ENCODE results near the gene CDYL.
A peak's percentile ranks its signal among the peaks of the same experiment; 100 is the strongest.
"Not testable (repeated sequence)": the region's sequence is repeated elsewhere in the genome, so short reads cannot be mapped to it uniquely, and the experiment has no call there.

CDYL gene

GRCh38 chr6:5003604-5004372, 227.6 kb downstream of the CDYL start, which contains the start of gene RPP40:
Gene RPP40, minus strand, starts transcription at chr6:5004037. Its CDS starts 35 bp downstream, at chr6:5004002.
- peak; percentile 98 for DNase-seq (ENCODE audit: low read depth)

- DNase-seq (ENCODE audit: low read depth): no peak
Measured at GRCh38 chr6:5004373-5005037, 228.3 kb downstream of the CDYL start.

- DNase-seq (ENCODE audit: low read depth): not testable (repeated sequence)
Measured at GRCh38 chr6:5005038-5005433, 228.8 kb downstream of the CDYL start.
